HCT116 (cell line): Measurements from ENCODE around the gene OR2B2. TPM values are rescaled to one million over a fixed set of nuclear protein-coding genes. Genes with fewer than 3 reads are reported as not detected.

ENCODE experiments used
- ATAC-seq: fragments of 200-7000 bp; cut with Tn5 transposase; 2 replicates; pipeline ENCODE4 v1.9.1; 2020; ENCODE audit warnings: mild to moderate bottlenecking, moderate library complexity
- BruUV-seq: library from RNA; stranded (reverse); fragments of 400-500 nt; replicated peaks from 2 replicates; lab custom pipeline; 2021; lab: Mats Ljungman, UMichigan
- CTCF ChIA-PET: fragments of 300-600 bp; sonication (Branson Sonifier 250); formaldehyde crosslinking; loops from one replicate; lab custom pipeline; 2021; ENCODE audit warnings: antibody characterized with exemption; lab: Charles Lee
- POLR2A ChIA-PET: fragments of 300-600, 350-600 bp; sonication (Branson Sonifier 250); formaldehyde crosslinking; loops from one replicate; lab custom pipeline; 2021; ENCODE audit warnings: antibody characterized with exemption; lab: Charles Lee
- RAD21 ChIA-PET, 2 experiments: fragments of 300-600 bp; sonication (Branson Sonifier 250); formaldehyde crosslinking; loops; one replicate each; lab custom pipeline; 2023; ENCODE audit warnings: low total read pairs in 2 of 2; ENCODE audit not compliant: uncharacterized antibody in 2 of 2, unreplicated experiment in 2 of 2, low non-redundant PET in 1 of 2; lab: Charles Lee
- DNase-seq: peaks from one replicate; pipeline ENCODE4 v3.0.0-alpha.2; 2010; ENCODE audit warnings: low read depth, low spot score
- H2AFZ ChIP-seq: fragments of 200-600 bp; shearing (Covaris generic), sonication (generic); 2 replicates; pipeline ENCODE4 v1.6.1; 2017; ENCODE audit warnings: low read depth, mixed run types, mixed read lengths, antibody characterized with exemption, low read length; ENCODE audit not compliant: poor library complexity, severe bottlenecking
- H3K27ac ChIP-seq: 2 replicates; pipeline ENCODE4 v1.5.1; 2012; ENCODE audit warnings: low read depth, low read length
- H3K27me3 ChIP-seq: fragments of 200-600 bp; sonication (generic); 2 replicates; pipeline ENCODE4 v1.6.1; 2016; ENCODE audit warnings: mixed run types, low read length, mixed read lengths; ENCODE audit not compliant: insufficient read depth
- H3K36me3 ChIP-seq, 2 experiments: fragments of 200-500 bp in 1 of 2; fragments of 200-600 bp in 1 of 2; sonication (Bioruptor generic) in 1 of 2; sonication (generic) in 1 of 2; 2 replicates each; pipeline versions ENCODE4 v1.5.1 to v1.6.1; 2014 to 2016; ENCODE audit warnings: low read length in 2 of 2, inconsistent platforms in 1 of 2, mixed read lengths in 1 of 2, mixed run types in 1 of 2; ENCODE audit not compliant: insufficient read depth in 2 of 2, control insufficient read depth in 1 of 2
- H3K4me1 ChIP-seq, 2 experiments: fragments of 200-600 bp in 1 of 2; sonication (generic) in 1 of 2; 2 replicates each; pipeline versions ENCODE4 v1.5.1 to v1.6.1; 2012 to 2017; ENCODE audit warnings: low read length in 2 of 2, inconsistent platforms in 1 of 2, mild to moderate bottlenecking in 1 of 2, mixed read lengths in 1 of 2, mixed run types in 1 of 2, moderate library complexity in 1 of 2; ENCODE audit not compliant: insufficient read depth in 2 of 2, control insufficient read depth in 1 of 2
- H3K4me2 ChIP-seq: fragments of 200-600 bp; sonication (generic); 2 replicates; pipeline ENCODE4 v1.6.1; 2017; ENCODE audit warnings: mixed run types, low read length, mixed read lengths
- H3K4me3 ChIP-seq, 2 experiments: fragments of 200-600 bp in 1 of 2; sonication (generic) in 1 of 2; replicated peaks in 1 of 2; 2 replicates each; pipeline ENCODE4 v1.5.1; 2011 to 2016; ENCODE audit warnings: low read length in 2 of 2, control low read depth in 1 of 2, low read depth in 1 of 2, mild to moderate bottlenecking in 1 of 2, mixed read lengths in 1 of 2, mixed run types in 1 of 2
- H3K79me2 ChIP-seq: fragments of 200-600 bp; sonication (generic); 2 replicates; pipeline ENCODE4 v1.6.1; 2017; ENCODE audit warnings: mild to moderate bottlenecking, mixed run types, low read length, moderate library complexity, mixed read lengths; ENCODE audit not compliant: insufficient read depth
- H3K9ac ChIP-seq: fragments of 200-600 bp; sonication (generic); 2 replicates; pipeline ENCODE4 v1.6.1; 2016; ENCODE audit warnings: low read length, mixed read lengths
- H3K9me2 ChIP-seq: fragments of 200-600 bp; sonication (generic), shearing (Covaris generic); 2 replicates; pipeline ENCODE4 v1.6.1; 2017; ENCODE audit warnings: mixed run types, mild to moderate bottlenecking, moderate library complexity; ENCODE audit not compliant: insufficient read depth
- H3K9me3 ChIP-seq, 2 experiments: fragments of 200-500 bp in 1 of 2; fragments of 200-600 bp in 1 of 2; sonication (Bioruptor generic) in 1 of 2; sonication (generic) in 1 of 2; 2 replicates each; pipeline ENCODE4 v1.6.1; 2014 to 2017; ENCODE audit warnings: low read length in 2 of 2, mixed read lengths in 2 of 2, inconsistent platforms in 1 of 2, low read depth in 1 of 2, mild to moderate bottlenecking in 1 of 2, mixed run types in 1 of 2, moderate library complexity in 1 of 2; ENCODE audit not compliant: control insufficient read depth in 1 of 2, insufficient read depth in 1 of 2
- H4K20me1 ChIP-seq: fragments of 200-600 bp; sonication (generic), shearing (Covaris generic); 2 replicates; pipeline ENCODE4 v1.6.1; 2017; ENCODE audit warnings: mixed run types, mild to moderate bottlenecking, moderate library complexity; ENCODE audit not compliant: insufficient read depth
- CBX3 ChIP-seq: IDR thresholded peaks from 2 replicates; pipeline ENCODE4 v1.6.1; 2012; ENCODE audit warnings: low read depth
- EGR1 ChIP-seq: IDR thresholded peaks from 2 replicates; pipeline ENCODE4 v1.6.1; 2012; ENCODE audit warnings: low read depth
- EZH2phosphoT487 ChIP-seq: fragments of 200-600 bp; IDR thresholded peaks from 2 replicates; pipeline ENCODE4 v1.6.1; 2018; ENCODE audit warnings: antibody characterized with exemption, borderline replicate concordance
- POLR2AphosphoS5 ChIP-seq: IDR thresholded peaks from 2 replicates; pipeline ENCODE4 v1.6.1; 2011; ENCODE audit warnings: mild to moderate bottlenecking, low read depth, low read length, moderate library complexity
- RAD21 ChIP-seq: IDR thresholded peaks from 2 replicates; pipeline ENCODE4 v1.6.1; 2012; ENCODE audit warnings: low read depth, mild to moderate bottlenecking
- SRF ChIP-seq: IDR thresholded peaks from 2 replicates; pipeline ENCODE4 v1.6.1; 2012; ENCODE audit warnings: low read depth
- TCF7L2 ChIP-seq: IDR thresholded peaks from 2 replicates; pipeline ENCODE4 v1.7.0; 2011; ENCODE audit warnings: borderline replicate concordance, inconsistent platforms; ENCODE audit not compliant: insufficient read depth, insufficient read length; ENCODE audit errors: extremely low read depth
- ZFX ChIP-seq: fragments of 450-650 bp; IDR thresholded peaks from 2 replicates; pipeline ENCODE4 v1.6.1; 2017
- ZNF274 ChIP-seq: fragments of 200-500 bp; sonication (Bioruptor generic); IDR thresholded peaks from 2 replicates; pipeline ENCODE4 v1.6.1; 2014; ENCODE audit warnings: mild to moderate bottlenecking, low read depth, low read length, inconsistent platforms
- intact Hi-C: fragments of 100-400 bp; cut with micrococcal nuclease; formaldehyde crosslinking; loops from 2 replicates; pipeline ENCODE4 v1.10.0; 2022
- total RNA-seq: library from RNA; stranded (reverse); gene quantifications from one replicate; pipeline ENCODE4 v1.2.1, GENCODE V29; 2021; ENCODE audit not compliant: unreplicated experiment
- TF ChIP-seq, protein P1 (sequence below), 3 experiments: fragments of 200-600 bp in 1 of 3; sonication (generic) in 1 of 3; IDR thresholded peaks in 2 of 3; conservative IDR thresholded peaks in 1 of 3; 2 replicates each; pipeline ENCODE4 v1.5.1; 2012 to 2017; ENCODE audit warnings: low read depth in 2 of 3, low read length in 2 of 3, antibody characterized with exemption in 1 of 3, borderline replicate concordance in 1 of 3, control low read depth in 1 of 3, mild to moderate bottlenecking in 1 of 3, mixed read lengths in 1 of 3, mixed run types in 1 of 3, moderate library complexity in 1 of 3; ENCODE audit not compliant: insufficient read depth in 1 of 3
- TF ChIP-seq, protein P2 (sequence below): IDR thresholded peaks from 2 replicates; pipeline ENCODE4 v1.6.1; 2012
- TF ChIP-seq, protein P3 (sequence below): IDR thresholded peaks from 2 replicates; pipeline ENCODE4 v1.6.1; 2011; ENCODE audit warnings: mild to moderate bottlenecking, low read length, moderate library complexity; ENCODE audit not compliant: insufficient replicate concordance; ENCODE audit errors: extremely low read depth

OR2B2 gene
- total RNA-seq, 1 experiment from 2014 or later = not detected

DNA sequence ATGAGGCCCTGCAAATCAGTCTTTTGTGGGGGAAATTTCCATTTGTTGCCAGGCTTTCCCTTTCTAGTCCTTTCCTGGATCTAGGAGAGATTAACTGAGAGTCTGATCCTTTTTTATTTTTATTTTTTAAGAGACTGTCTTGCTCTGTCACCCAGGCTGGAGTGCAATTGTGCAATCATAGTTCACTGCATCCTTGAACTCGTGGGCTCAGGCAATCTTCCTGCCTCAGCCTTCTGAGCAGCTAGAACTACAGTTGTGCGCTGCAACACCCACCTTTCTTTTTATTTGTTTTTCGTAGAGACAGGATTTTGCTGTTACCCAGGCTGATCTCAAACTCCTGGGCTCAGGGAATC is 22.9 kb downstream of the OR2B2 start:
- intact Hi-C loops = no loop called here
- no TSS peak for BruUV-seq

DNA sequence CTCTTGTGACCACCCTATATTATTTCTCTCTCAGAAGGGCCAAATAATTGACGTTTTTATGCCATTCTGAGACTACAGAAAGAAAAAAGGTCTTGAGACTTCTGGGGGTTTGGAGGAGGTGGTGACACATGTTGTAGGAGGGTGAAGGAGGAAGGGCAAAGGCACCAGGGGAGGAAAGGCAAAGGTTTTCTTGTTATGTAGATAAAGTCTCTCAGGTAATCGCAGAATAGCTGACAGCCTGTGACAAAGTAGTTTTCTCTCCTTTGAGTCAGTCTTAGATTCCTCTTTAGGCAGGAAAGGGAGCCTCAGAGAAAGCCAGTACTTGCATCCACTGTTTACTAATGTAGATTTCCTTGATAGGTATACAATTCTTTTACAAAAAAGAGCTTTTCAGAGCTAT is 23.6 kb downstream of the OR2B2 start:
- no peak overlapping the region for H2AFZ ChIP-seq
- no peak for DNase-seq
- H3K79me2 ChIP-seq = no peaks in the 10 kb centered on the region
- H3K4me3 ChIP-seq = no peak overlapping the region
- no peaks in the 10 kb centered on the region for H3K36me3 ChIP-seq
- intact Hi-C loops = no loop called here
- H4K20me1 ChIP-seq = no peaks in the 10 kb centered on the region
- no peak overlapping the region; the same call in 1 of the 2 replicates for H3K4me2 ChIP-seq
- BruUV-seq = no TSS peak
- ChIA-PET CTCF (interaction anchor here (2.0 kb wide), 1 partner anchor 92 kb away, joined by 4 read pairs; no protein-coding TSS in a partner anchor), RAD21 (no interaction called here), POLR2A (interaction anchor here (0.6 to 6.8 kb wide), 7 partner anchors 23 to 741 kb away, joined by 3 to 305 read pairs (median 22); a partner anchor contains a TSS)
- ATAC-seq = no peak
- no peaks in the 10 kb centered on the region for H3K9me3 ChIP-seq
- no peak overlapping the region for H3K9ac ChIP-seq
- H3K4me1 ChIP-seq = peaks cover 20 to 35% of the 10 kb centered on the region in 2 experiments
- H3K27ac ChIP-seq = peak overlapping the region; percentile 98; the same call in 1 of the 2 replicates
- H3K27me3 ChIP-seq = no peaks in the 10 kb centered on the region
- H3K9me2 ChIP-seq = no peaks in the 10 kb centered on the region
- no peak for TF ChIP-seq TCF7L2
- TF ChIP-seq, protein P1, sequence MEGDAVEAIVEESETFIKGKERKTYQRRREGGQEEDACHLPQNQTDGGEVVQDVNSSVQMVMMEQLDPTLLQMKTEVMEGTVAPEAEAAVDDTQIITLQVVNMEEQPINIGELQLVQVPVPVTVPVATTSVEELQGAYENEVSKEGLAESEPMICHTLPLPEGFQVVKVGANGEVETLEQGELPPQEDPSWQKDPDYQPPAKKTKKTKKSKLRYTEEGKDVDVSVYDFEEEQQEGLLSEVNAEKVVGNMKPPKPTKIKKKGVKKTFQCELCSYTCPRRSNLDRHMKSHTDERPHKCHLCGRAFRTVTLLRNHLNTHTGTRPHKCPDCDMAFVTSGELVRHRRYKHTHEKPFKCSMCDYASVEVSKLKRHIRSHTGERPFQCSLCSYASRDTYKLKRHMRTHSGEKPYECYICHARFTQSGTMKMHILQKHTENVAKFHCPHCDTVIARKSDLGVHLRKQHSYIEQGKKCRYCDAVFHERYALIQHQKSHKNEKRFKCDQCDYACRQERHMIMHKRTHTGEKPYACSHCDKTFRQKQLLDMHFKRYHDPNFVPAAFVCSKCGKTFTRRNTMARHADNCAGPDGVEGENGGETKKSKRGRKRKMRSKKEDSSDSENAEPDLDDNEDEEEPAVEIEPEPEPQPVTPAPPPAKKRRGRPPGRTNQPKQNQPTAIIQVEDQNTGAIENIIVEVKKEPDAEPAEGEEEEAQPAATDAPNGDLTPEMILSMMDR (IDR thresholded peaks at IDR 0.05 in 2 of 3, conservative IDR thresholded peaks at IDR 0.05 in 1 of 3; ENCODE audit: borderline replicate concordance in 1 of 3, insufficient read depth in 1 of 3, low read depth in 2 of 3, low read length in 2 of 3) = no peak
- no peak for TF ChIP-seq POLR2AphosphoS5
- TF ChIP-seq SRF = no peak
- TF ChIP-seq ZFX = no peak
- no peak for TF ChIP-seq ZNF274
- TF ChIP-seq CBX3 = no peak
- TF ChIP-seq EGR1 = no peak
- no peak for TF ChIP-seq RAD21
- TF ChIP-seq, protein P2, sequence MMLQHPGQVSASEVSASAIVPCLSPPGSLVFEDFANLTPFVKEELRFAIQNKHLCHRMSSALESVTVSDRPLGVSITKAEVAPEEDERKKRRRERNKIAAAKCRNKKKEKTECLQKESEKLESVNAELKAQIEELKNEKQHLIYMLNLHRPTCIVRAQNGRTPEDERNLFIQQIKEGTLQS = no peak

More for the DNA sequence above, 22.9 kb downstream of the OR2B2 start:
- H3K4me2 ChIP-seq = peak overlapping the region; percentile 86
- TF ChIP-seq, protein P3, sequence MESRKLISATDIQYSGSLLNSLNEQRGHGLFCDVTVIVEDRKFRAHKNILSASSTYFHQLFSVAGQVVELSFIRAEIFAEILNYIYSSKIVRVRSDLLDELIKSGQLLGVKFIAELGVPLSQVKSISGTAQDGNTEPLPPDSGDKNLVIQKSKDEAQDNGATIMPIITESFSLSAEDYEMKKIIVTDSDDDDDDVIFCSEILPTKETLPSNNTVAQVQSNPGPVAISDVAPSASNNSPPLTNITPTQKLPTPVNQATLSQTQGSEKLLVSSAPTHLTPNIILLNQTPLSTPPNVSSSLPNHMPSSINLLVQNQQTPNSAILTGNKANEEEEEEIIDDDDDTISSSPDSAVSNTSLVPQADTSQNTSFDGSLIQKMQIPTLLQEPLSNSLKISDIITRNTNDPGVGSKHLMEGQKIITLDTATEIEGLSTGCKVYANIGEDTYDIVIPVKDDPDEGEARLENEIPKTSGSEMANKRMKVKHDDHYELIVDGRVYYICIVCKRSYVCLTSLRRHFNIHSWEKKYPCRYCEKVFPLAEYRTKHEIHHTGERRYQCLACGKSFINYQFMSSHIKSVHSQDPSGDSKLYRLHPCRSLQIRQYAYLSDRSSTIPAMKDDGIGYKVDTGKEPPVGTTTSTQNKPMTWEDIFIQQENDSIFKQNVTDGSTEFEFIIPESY = no peak
- no peak for TF ChIP-seq RAD21
- TF ChIP-seq EZH2phosphoT487 = no peak
- no peak for TF ChIP-seq ZFX
- no peak for TF ChIP-seq TCF7L2
- peaks cover 20 to 35% of the 10 kb centered on the region in 2 experiments for H3K4me1 ChIP-seq
- no peaks in the 10 kb centered on the region for H3K9me2 ChIP-seq
- H3K9me3 ChIP-seq = no peaks in the 10 kb centered on the region
- H3K27ac ChIP-seq = peak overlapping the region; percentile 98
- peak overlapping the region; percentile 92 for H3K9ac ChIP-seq
- H3K4me3 ChIP-seq = peak overlapping the region in 1 of 2 experiments; percentile 76; a peak in 1 of 4 replicates
- CTCF ChIA-PET = interaction anchor here (2.0 kb wide), 1 partner anchor 93 kb away, joined by 4 read pairs; no protein-coding TSS in a partner anchor
- no peak for DNase-seq
- H3K79me2 ChIP-seq = no peaks in the 10 kb centered on the region
- POLR2A ChIA-PET = interaction anchor here (0.7 to 6.8 kb wide), 14 partner anchors 10 to 1766 kb away, joined by 3 to 305 read pairs (median 8); a partner anchor contains a TSS
- H4K20me1 ChIP-seq = no peaks in the 10 kb centered on the region
- no peak for ATAC-seq
- no peaks in the 10 kb centered on the region for H3K36me3 ChIP-seq
- RAD21 ChIA-PET = no interaction called here
- no peaks in the 10 kb centered on the region for H3K27me3 ChIP-seq
- H2AFZ ChIP-seq = no peak overlapping the region
